Large intestine (tissue), 3 donors: ENCODE results near the gene GUCY2C. TPM values are rescaled to one million over a fixed set of nuclear protein-coding genes. Genes with fewer than 3 reads are reported as not detected.
"Not testable (repeated sequence)": the region's sequence is repeated elsewhere in the genome, so short reads cannot be mapped to it uniquely, and the experiment has no call there.

Source experiments
- DNase-seq, 2 donors: peaks; one replicate each; pipeline versions ENCODE4 v3.0.0 to v3.0.0-alpha.2; 2013
- H3K27ac ChIP-seq: one replicate; pipeline ENCODE4 v1.5.1; 2013; ENCODE audit warnings: low read length
- H3K27me3 ChIP-seq: 2 replicates; pipeline ENCODE4 v1.6.1; 2013; ENCODE audit warnings: low read length; ENCODE audit not compliant: control insufficient read depth, insufficient read depth
- H3K36me3 ChIP-seq: 2 replicates; pipeline ENCODE4 v1.6.1; 2013; ENCODE audit warnings: low read length; ENCODE audit not compliant: control insufficient read depth, insufficient read depth
- H3K4me1 ChIP-seq: one replicate; pipeline ENCODE4 v1.6.1; 2013; ENCODE audit warnings: low read length; ENCODE audit not compliant: control insufficient read depth, insufficient read depth
- H3K4me3 ChIP-seq: one replicate; pipeline ENCODE4 v1.5.1; 2013; ENCODE audit warnings: low read length
- H3K9me3 ChIP-seq: one replicate; pipeline ENCODE4 v1.6.1; 2013; ENCODE audit warnings: mild to moderate bottlenecking, low read depth, low read length, moderate library complexity; ENCODE audit not compliant: control insufficient read depth
- WGBS: methylation state at CpG from one replicate; pipeline ENCODE4 v1.1.5; 2013; ENCODE audit warnings: low lambda C conversion rate; ENCODE audit not compliant: insufficient coverage; 5-methylcytosine and 5-hydroxymethylcytosine counted together
- polyA plus RNA-seq: library from polyadenylated mRNA; unstranded; fragments of 120-200 nt; gene quantifications from one replicate; pipeline ENCODE4 v1.2.1, GENCODE V29; 2013

GUCY2C gene
- polyA plus RNA-seq, 1 donor = 126 TPM

DNA sequence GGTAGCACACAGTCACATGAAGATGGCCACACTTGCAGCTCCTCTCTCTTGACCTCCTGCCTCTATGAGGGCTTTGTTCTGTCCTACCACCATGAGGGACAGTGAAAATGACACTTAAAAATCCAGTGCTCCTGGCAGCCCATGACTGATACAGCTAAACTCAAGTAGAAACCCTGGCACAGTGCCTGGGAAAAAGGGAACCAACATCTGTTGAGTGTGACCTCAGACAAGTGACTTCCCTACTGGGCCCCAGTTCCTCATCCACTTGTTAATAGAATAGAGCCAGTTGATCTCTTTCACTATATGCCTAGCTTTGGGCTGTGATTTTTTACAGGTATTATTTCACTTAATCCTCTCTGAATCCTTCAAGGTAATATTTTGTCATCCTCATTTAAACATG lies 4.8 kb downstream of the GUCY2C start:
- Histone ChIP-seq H3K27ac (no peak overlapping the region), H3K36me3 (peaks cover 8% of the 10 kb centered on the region), H3K9me3 (no peaks in the 10 kb centered on the region), H3K4me3 (no peak overlapping the region), H3K4me1 (peaks cover 6% of the 10 kb centered on the region), H3K27me3 (no peaks in the 10 kb centered on the region)
- DNase-seq = no peak

DNA sequence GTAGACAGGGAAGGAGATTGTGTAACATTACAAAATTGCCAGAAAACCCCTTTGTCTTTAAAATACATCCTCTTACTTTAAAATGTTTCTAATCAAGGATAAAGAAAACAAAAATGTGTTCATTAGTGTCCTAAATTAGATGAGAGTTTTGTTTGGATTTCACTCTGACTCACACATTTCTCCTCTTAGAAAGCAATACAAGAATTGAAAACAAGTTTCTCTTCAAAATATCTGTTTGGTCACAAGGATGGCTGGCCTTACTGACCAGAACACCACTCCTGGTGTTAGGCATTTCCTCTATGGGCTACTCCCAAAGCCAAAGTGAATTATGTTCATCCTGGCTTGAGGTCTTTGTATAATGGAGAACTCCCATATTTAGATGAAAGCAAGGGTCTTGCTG lies 6.4 kb downstream of the GUCY2C start:
- Histone ChIP-seq H3K27ac (no peak overlapping the region), H3K9me3 (no peaks in the 10 kb centered on the region)
- no peak for DNase-seq

DNA sequence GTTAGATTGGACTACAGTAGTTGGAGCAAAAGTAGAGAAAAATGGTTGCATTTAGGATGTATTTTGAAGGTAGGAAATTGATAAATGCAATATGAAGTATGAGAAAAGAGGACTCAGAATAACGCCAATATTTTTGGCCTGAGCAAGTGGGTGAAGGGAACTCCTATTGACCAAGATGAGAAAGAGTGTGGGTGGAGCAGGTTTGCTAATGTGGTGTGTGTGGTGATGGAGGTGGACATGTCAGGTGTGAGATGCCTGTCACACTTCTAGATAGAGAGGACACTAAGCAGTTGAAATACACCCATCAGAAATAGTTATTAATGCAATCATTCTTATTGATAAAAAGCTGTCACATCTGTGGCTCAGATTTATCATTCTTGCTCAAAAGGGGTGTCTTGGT lies 7.3 kb downstream of the GUCY2C start:
- Histone ChIP-seq H3K9me3 (no peaks in the 10 kb centered on the region), H3K36me3 (peaks cover 26% of the 10 kb centered on the region), H3K27ac (no peak overlapping the region), H3K4me1 (peaks cover 6% of the 10 kb centered on the region), H3K4me3 (no peak overlapping the region), H3K27me3 (no peaks in the 10 kb centered on the region)
- 100% methylated on average over 1 of the region's 1 CpG for WGBS
- no peak for DNase-seq

More for the DNA sequence above, 6.4 kb downstream of the GUCY2C start:
- no peaks in the 10 kb centered on the region for H3K27me3 ChIP-seq
- H3K4me1 ChIP-seq = peaks cover 6% of the 10 kb centered on the region
- no peak overlapping the region for H3K4me3 ChIP-seq
- peaks cover 20% of the 10 kb centered on the region for H3K36me3 ChIP-seq

DNA sequence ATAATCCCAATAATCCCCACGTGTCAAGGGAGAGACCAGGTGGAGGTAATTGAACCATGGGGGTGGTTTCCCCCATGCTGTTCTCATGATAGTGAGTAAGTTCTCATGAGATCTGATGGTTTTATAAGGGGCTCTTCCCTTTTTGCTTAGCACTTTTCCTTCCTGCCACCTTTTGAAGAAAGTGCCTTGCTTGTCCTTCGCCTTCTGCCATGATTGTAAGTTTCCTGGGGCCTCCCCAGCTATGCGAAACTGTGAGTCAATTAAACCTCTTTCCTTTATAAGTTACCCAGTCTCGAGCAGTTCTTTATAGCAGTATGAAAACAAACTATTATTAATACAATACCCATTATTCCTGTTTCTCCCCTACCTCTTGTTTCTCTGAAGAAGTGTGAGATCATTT lies 14.2 kb downstream of the GUCY2C start:
- Histone ChIP-seq H3K36me3 (peaks cover 35% of the 10 kb centered on the region), H3K4me1 (peaks cover 28% of the 10 kb centered on the region)
- not testable (repeated sequence) for H3K27me3 ChIP-seq, DNase-seq, H3K4me3 ChIP-seq, H3K9me3 ChIP-seq, H3K27ac ChIP-seq
- WGBS = 100% methylated on average over 3 of the region's 4 CpGs

DNA sequence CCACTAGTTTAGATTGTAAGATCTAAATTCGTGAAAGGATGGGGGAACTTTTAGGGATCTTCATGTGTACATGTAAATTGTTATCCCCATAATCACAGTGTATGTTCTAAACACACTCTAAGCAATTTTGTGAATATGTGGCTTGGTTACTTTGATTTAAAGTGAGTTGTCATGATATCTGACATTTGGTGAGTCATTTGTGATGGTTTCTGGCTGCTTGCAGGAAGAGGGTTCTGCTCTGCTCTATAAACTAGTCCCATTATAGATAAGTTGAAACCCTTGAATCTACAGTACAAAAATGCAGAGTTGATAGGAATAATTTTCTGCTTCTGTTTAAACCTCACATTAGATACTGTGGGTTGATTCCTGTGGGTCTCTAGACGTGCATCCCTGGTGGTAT lies 14.8 kb downstream of the GUCY2C start:
- Histone ChIP-seq H3K36me3 (peaks cover 31% of the 10 kb centered on the region), H3K4me1 (peaks cover 28% of the 10 kb centered on the region), H3K27me3 (no peaks in the 10 kb centered on the region), H3K4me3 (no peak overlapping the region), H3K27ac (no peak overlapping the region), H3K9me3 (no peaks in the 10 kb centered on the region)
- DNase-seq = no peak
- WGBS = 100% methylated on average over 1 of the region's 2 CpGs

DNA sequence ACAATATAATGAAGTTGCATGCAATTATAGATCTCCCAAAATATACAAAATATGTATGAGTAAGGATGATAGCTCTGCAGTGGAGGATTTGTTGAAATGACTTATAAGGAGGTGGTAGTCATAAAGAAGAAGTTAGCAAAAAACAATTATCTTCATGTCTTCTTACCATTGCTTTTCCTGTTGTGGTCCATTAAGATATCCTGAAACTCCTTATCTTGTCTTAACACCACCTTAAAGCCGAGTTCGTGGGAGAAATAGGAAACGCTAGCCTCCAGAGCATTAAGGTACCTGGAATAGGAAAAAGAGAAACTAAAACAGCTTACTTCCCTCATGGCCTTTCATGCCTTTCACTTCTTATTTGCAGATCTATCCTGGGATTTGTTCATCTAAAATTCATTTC lies 15.2 kb downstream of the GUCY2C start:
- Histone ChIP-seq H3K27ac (no peak overlapping the region), H3K36me3 (peaks cover 32% of the 10 kb centered on the region), H3K27me3 (no peaks in the 10 kb centered on the region), H3K4me3 (no peak overlapping the region), H3K9me3 (no peaks in the 10 kb centered on the region), H3K4me1 (peaks cover 28% of the 10 kb centered on the region)
- no peak for DNase-seq
- 36% methylated on average over 2 of the region's 3 CpGs for WGBS

DNA sequence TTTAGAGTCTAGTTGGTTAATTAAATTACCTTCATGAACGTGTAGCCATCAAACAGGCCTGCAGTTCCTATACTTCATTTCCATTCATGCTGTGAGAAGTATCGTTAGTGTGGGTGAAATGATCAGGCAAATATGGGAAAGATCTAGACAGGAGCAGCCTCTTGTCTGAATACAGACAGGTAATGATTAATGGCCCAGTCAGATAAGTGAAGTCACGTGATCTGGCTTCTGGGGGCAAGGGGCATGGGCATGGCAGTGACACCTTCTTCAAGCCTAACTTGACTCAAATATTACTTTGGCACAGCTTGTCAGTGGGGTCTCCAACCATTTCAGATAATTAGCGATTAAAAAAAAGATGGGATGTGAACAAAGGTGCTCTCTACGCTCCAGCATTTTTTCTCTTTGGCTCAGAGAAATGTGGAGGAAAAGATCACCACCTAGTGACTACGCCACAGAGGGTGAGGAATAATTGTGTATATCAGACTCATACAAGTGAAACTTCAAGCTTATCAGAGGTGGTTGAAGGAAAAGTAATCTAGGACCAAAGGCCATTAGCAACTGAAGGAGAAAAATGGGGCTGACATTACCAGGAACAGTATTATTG lies 17.8 kb downstream of the GUCY2C start:
- WGBS = 14% methylated on average over 1 of the region's 6 CpGs
- no peak overlapping the region for H3K4me3 ChIP-seq
- H3K27me3 ChIP-seq = no peaks in the 10 kb centered on the region
- H3K27ac ChIP-seq = peak overlapping the region; percentile 63
- H3K9me3 ChIP-seq = no peaks in the 10 kb centered on the region
- peaks cover 28% of the 10 kb centered on the region for H3K4me1 ChIP-seq
- H3K36me3 ChIP-seq = peaks cover 37% of the 10 kb centered on the region
- DNase-seq = peak; percentile 77 to 93

DNA sequence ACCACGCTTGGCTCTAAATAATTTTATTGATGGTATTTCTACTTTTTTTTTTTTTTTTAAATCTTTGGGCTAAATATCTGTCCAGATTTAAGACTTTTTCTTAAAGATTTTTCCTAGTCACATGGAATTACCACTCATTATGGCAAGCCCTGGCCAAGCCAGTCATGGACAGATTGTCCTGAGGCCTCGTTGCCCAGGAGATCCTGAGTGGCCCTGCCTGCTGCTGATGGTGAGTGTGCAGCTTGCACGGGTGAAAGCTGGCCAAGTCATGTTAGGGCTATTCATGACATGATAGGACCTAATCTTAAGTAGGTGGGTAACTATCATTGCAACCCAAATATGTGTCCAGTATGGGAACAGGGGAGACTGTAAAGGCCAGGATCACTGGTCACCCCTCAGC lies 27.8 kb downstream of the GUCY2C start:
- no peak overlapping the region for H3K4me3 ChIP-seq
- no peaks in the 10 kb centered on the region for H3K27me3 ChIP-seq
- H3K4me1 ChIP-seq = peaks cover 4% of the 10 kb centered on the region
- peaks cover 44% of the 10 kb centered on the region for H3K36me3 ChIP-seq
- H3K9me3 ChIP-seq = no peaks in the 10 kb centered on the region
- no peak overlapping the region for H3K27ac ChIP-seq
- no peak for DNase-seq
- 100% methylated on average over 1 of the region's 3 CpGs for WGBS

DNA sequence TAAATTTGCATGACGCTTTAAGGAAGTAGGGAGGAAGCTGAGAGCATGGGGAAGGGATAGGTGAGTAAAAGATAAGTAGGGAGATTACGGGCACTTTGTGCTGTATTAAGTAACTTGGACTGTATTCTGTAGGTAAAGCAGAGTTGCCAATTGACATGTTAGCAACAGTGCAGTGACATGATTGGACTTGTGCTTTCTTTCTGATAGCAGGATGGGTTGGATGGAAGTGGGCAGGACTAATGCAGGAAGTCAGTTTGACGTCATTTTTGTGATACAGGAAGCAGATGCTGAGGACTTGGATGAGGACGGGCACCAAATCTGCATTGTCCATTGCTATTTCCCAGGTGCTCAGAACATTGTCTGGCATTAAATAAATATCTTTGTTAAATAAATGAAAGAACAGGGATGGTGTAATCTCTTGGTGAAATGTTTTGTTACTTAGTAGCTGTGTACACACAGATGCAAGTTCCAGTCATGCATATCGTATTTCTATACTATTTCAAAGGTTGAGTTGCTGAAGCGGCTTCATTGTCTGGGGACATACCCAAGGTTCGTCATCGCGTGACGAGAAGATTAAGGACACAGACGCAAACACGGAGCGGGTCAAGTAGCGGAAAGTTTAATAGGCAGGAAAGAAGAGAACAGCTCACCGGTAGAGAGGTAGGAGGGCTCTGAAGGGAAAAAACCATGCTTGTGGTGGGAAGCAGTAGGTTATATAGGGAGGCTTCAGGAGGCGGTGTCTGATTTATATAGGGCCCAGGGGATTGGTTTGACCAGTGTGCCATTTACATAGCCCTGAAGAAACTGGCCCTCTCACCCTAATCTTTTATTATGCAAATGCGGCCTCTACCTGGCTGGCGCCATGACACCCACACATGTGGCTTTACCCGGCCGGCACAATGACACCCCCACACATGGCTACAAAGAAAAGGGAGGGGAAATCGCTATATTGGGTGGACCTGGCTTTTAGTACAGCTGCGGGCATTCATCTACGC lies 30.7 kb downstream of the GUCY2C start:
- Histone ChIP-seq H3K9me3 (no peaks in the 10 kb centered on the region), H3K36me3 (peaks cover 34% of the 10 kb centered on the region), H3K4me3 (no peak overlapping the region), H3K4me1 (peaks cover 4% of the 10 kb centered on the region), H3K27me3 (no peaks in the 10 kb centered on the region), H3K27ac (no peak overlapping the region)
- 100% methylated on average over 5 of the region's 23 CpGs for WGBS
- no peak for DNase-seq

DNA sequence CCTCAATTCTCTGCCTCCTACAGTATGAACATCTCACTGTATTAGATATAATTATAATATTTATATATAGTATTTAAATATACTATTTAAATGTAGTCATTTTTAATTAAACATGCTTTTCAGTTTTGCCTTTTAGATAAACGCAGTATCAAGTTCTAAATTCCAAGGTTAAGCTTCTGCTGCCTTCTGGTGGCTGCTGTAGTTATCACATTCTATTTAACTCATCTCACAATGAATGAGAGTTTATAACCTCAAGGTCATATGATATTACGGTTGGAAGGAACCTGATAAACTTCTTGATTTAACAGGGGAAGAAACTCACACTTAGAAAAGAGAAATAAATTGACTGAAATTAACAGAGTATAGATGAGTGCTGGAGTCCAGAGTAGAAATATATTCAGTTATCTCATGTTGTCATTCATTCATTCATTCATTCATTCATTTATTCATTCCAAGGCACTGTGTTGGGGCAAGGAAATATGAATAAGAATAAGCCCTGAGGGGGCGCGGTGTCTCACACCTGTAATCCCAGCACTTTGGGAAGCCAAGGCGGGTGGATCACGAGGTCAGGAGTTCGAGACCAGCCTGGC lies 31.9 kb downstream of the GUCY2C start:
- 0% methylated on average over 1 of the region's 7 CpGs for WGBS
- peaks cover 38% of the 10 kb centered on the region for H3K36me3 ChIP-seq
- H3K4me3 ChIP-seq = no peak overlapping the region
- no peak overlapping the region for H3K27ac ChIP-seq
- H3K4me1 ChIP-seq = peaks cover 4% of the 10 kb centered on the region
- H3K9me3 ChIP-seq = no peaks in the 10 kb centered on the region
- peak; percentile 15 to 54 for DNase-seq
- no peaks in the 10 kb centered on the region for H3K27me3 ChIP-seq
